NCI-H128 (cell line): ENCODE measurements around the gene SLCO1C1.
"Not testable (repeated sequence)": the region's sequence is repeated elsewhere in the genome, so short reads cannot be mapped to it uniquely, and the experiment has no call there.

Source experiments
- DNase-seq: peaks from one replicate; lab custom pipeline; 2025; ENCODE audit not compliant: unreplicated experiment; lab: John Stamatoyannopoulos, UW

Gene SLCO1C1

DNA sequence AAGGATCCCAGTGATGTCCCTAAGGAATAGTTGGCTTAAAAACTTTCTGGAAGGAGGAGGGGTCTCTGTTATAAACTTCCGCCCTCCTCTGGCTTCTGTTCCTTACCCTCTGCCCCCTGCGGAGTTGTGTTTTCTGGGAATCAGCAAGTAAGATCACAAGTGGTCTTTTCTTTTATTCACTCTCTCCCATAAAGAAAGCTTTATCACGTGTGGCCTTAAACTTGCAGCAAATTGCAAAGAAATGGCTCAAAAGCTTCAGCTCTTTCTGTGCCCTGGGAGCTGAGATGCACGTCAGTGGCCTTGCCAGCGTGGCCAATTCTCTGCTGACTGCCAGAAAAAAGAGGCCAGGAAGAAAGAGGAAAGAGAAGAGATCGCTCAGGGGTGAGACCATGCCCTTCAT lies at the start of gene SLCO1C1:
Gene SLCO1C1 (plus strand): TSS at position 101 of the 400 bp plus-strand sequence. CDS start 4,245 bp downstream, outside the sequence.
- no peak for DNase-seq

GRCh38 chr12:20646239-20646827 lies 48.8 kb upstream of the SLCO1C1 start:
- no peak for DNase-seq

- DNase-seq: no peak
Measured at GRCh38 chr12:20653871-20654270, 41.3 kb upstream of the SLCO1C1 start.

DNA sequence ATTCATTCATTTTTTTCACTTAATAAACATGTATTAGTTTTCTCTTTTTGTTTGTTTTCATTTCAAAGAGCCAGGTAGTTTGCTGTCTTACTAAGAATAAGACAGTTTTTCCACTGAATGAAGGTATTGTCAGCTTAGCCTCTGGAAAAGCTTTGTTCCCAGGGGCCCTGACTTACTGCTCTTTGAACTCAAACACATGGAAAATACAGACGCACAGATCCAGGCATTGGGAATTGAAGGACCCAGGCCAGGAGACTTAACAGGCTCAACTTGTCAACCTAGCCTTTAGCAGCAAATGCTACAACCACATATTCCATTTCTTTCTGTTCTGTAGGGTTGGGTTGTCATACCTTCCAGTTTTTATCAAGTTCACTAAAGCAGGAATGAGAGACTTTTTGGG lies 38.5 kb upstream of the SLCO1C1 start:
- no peak for DNase-seq

- no peak for DNase-seq
Measured at GRCh38 chr12:20657496-20657895, 37.6 kb upstream of the SLCO1C1 start.

DNA sequence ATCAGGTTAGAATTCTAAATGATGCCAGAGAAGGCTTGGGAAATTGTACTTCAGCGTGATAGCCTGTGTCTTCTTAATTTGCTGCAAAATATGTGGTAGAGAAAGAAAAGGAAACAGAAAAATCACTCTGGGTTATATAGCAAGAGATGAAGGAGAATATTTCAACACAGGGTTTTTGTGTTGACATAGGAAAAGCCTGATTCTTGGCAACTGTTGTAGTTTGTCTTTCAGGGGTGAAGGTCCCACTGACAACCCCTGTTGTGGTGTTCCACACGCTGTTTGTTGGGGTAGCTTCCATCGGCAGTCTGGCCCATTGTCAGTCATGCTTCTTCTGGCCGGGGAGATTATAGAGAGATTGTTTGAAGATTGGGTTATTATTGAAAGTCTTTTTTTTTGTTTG lies 13.8 kb upstream of the SLCO1C1 start:
- DNase-seq: no peak

GRCh38 chr12:20696181-20696905 lies 1.2 kb downstream of the SLCO1C1 start:
- no peak for DNase-seq

GRCh38 chr12:20701106-20701505 lies 6.0 kb downstream of the SLCO1C1 start:
- DNase-seq: no peak

- DNase-seq: no peak
Measured at GRCh38 chr12:20704860-20705259, 9.7 kb downstream of the SLCO1C1 start.

DNA sequence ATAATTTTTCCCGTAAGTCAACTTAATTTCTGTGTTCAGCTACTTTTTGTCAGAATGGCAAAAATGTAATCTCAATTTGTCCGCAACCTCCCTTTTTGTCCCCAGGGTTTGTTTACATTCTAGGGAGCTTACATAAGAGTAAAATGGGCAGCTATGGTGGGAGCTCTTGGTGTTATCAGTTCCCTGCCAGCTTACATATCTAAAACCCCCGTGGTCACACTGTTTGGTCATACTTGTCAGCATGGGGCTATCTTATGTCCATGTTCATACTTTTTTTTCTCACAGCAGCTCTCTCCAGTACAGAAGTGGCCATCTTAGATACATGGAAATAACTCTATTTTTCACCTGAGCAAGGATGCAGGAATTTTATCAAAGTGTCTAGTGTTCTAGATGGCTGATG lies 16.7 kb downstream of the SLCO1C1 start:
- DNase-seq: no peak

DNA sequence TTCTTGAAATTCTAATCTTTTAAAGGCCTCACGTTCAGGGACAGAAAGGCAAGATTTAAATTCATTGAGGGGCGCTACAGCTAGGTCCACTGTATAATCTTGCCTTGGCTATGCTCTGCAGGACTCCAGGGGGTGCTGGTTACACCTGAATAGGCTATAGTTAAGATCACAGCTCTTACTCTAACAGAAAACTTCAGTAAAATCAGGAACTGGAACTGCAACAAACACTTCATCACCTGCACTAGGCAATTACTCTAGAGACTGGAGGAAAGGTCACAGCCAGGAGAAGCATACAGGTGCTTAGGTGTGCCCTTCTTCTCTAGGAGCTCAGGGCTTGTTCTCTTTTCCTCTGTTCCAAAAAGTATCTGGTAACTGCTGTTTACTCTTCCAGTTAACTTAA lies 20.9 kb downstream of the SLCO1C1 start:
- DNase-seq: no peak

DNA sequence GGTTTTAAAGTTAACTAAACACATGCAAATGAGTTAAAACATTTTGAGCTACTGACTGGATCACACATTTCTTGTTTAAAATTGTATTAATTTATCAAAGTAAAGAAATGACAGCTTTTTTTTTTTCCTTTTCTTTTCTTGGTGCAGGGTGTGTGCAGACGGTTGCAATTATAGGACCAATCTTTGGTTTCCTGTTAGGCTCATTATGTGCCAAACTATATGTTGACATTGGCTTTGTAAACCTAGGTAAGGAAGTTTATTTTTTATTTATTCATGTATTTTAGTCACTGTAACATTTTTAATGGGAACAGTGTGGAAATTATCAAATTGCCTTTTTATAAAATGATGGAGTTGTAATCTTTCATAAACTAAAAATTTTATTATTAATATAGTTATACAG lies 21.9 kb downstream of the SLCO1C1 start:
- DNase-seq: no peak

GRCh38 chr12:20718294-20718693 lies 23.2 kb downstream of the SLCO1C1 start:
- DNase-seq: no peak

DNA sequence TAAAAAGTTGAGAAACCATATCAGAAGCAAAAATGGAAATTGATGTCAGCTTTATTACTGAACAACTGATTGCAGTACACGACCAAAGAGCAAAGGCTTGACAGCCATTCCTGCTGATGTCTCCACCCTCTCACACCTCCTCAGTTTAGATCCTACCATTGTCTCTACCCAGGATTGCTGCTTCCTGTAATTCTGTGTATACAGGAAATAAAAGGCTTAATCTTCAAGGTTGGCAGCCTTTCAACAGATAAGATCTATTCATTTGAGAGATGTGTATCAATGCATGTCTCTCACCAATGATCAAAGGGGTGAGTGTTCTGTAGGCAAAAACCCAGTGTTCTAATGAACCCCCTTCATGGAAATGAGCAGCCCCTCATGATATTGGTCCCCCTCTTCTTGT lies 27.0 kb downstream of the SLCO1C1 start:
- DNase-seq: no peak

GRCh38 chr12:20731274-20731673 lies 36.1 kb downstream of the SLCO1C1 start:
- DNase-seq: no peak

- DNase-seq: no peak
Measured at GRCh38 chr12:20740972-20741371, 45.8 kb downstream of the SLCO1C1 start.

DNA sequence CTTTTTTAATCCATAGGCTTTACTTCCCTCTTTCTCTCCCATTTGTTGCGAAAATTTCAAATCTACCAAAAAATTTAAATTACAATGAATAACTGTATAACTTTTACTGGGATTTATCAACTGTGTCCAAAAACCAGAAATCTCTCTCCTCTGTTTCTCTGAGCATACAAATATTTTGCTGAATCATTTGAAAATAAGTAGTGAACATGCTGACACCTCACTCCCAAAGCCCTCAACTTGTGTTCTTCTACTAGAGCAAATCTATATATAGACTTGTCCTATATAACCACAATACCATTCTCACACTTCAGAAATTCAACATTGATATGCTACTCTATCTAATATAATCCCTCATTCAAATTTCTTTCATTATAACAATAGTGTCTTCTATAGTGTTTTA lies 53.1 kb downstream of the SLCO1C1 start:
- DNase-seq: no peak

- DNase-seq: no peak
Measured at GRCh38 chr12:20751046-20751445, 55.9 kb downstream of the SLCO1C1 start.

GRCh38 chr12:20777420-20777819 lies 82.3 kb downstream of the SLCO1C1 start:
- DNase-seq: no peak

DNA sequence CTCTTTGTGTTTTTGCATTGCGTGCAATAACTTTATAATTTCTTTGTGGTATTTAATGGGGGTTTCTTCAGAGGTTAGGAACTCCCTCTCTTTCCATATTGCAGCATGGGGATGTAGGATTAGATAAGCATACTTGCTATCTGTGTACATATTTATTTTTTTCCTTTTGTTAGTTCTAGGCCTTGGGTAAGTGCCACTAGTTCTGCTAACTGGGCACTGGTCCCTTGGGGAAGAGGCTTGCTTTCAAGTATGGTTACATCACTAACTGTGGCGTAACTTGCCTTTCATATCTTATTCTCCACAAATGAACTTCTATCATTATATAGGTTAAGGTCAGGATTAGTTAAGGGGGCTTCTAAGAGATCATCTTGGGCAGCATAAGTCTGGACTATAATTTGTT lies 83.8 kb downstream of the SLCO1C1 start:
- DNase-seq: no peak

DNA sequence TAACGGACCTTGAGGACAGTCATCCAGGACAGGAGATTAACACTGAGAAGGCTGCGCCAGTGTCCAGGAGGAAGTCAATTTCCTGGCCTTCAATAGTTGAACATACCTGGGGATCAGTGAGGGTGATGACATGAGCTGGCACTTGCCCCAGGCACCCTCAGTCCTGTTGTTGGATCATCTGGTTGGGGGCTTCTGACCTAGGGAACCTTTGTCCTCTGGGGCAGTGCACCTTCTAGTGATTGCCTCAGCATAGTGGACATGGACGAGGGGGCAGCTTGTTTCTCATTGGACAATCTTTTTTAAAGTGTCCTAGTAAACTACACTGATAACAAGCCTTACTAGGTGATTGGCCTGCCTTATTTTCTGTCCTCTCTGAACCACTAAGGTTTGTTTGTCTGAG lies 84.8 kb downstream of the SLCO1C1 start:
- DNase-seq: not testable (repeated sequence)

DNA sequence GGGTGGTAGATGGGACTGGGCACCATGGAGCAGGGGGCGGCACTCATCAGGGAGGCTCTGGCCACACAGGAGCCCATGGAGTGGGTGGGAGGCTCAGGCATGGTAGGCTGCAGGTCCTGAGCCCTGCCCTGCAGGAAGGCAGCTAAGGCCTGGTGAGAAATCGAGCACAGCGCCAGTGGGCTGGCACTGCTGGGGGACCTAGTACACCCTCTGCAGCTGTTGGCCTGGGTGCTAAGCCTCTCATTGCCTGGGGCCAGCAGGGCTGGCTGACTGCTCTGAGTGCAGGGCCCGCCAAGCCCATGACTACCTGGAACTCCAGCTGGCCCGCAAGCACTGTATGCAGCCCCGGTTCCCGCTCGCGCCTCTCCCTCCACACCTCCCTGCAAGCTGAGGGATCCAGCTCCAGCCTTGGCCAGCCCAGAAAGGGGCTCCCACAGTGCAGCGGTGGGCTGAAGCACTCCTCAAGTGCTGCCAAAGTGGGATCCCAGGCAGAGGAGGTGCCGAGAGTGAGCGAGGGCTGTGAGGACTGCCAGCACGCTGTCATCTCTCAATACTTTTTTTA lies 88.7 kb downstream of the SLCO1C1 start:
- DNase-seq: not testable (repeated sequence)

DNA sequence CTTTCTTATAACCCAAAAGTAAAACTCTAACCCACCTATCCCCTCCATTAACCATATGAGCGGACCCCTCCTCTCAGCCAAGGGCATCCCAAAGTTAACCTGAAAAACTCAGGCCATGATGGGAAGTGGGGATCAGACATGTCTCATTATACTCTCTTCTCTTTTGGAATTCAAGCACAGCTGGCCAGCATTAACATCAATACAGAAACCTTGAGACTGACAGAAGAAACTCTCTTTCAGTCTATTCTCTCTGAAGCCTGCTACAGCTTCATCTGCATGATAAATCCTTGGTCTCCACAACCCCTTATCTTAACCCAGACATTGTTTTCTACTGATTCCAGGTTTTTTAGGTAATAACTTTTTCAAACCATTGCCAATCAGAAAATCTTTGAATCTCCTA lies 97.8 kb downstream of the SLCO1C1 start:
- DNase-seq: no peak
